ENCODE data around the gene CTBP2. TPM values are rescaled to one million over a fixed set of nuclear protein-coding genes. Genes with fewer than 3 reads are reported as not detected.

CTBP2 gene
- total RNA-seq, 1 donor from 2014 or later: 55.2 TPM

- no peak overlapping the region for H2AFZ ChIP-seq (replicated peaks)
- DNase-seq (ENCODE audit: low spot score): no peak
- H3K4me2 ChIP-seq: no peak overlapping the region
- peaks cover 91% of the 10 kb centered on the region for H4K20me1 ChIP-seq (ENCODE audit: low read depth)
- Mint-ChIP-seq H3K4me3 (no peak overlapping the region), H3K36me3 (peaks cover 19% of the 10 kb centered on the region), H3K27ac (peak overlapping the region; percentile 13), H3K4me1 (peaks cover 29% of the 10 kb centered on the region), H3K27me3 (ENCODE audit: insufficient read depth, low read depth) (peaks cover 2% of the 10 kb centered on the region), H3K9me3 (no peaks in the 10 kb centered on the region)
- H3K9ac ChIP-seq: no peak overlapping the region
- no peak overlapping the region for H3K4me3 ChIP-seq
- no peaks in the 10 kb centered on the region for H3K36me3 ChIP-seq
- no peaks in the 10 kb centered on the region for H3K27me3 ChIP-seq
- H3K9me3 ChIP-seq (ENCODE audit: low read depth): no peaks in the 10 kb centered on the region
- H3K27ac ChIP-seq: peak overlapping the region; percentile 25
- peaks cover 93% of the 10 kb centered on the region for H3K79me2 ChIP-seq (ENCODE audit: low read depth)
- peaks cover 23% of the 10 kb centered on the region for H3K4me1 ChIP-seq
- no peak for TF ChIP-seq EZH2phosphoT487 (IDR thresholded peaks at IDR 0.05)
- TF ChIP-seq CTCF (IDR thresholded peaks at IDR 0.05): no peak
- TF ChIP-seq EZH2 (IDR thresholded peaks at IDR 0.05): no peak
- peaks cover 6% of the 10 kb centered on the region for H3F3A ChIP-seq (ENCODE audit: low read depth)
Observed at GRCh38 chr10:125010362-125010761, 150.0 kb downstream of the CTBP2 start.

DNA sequence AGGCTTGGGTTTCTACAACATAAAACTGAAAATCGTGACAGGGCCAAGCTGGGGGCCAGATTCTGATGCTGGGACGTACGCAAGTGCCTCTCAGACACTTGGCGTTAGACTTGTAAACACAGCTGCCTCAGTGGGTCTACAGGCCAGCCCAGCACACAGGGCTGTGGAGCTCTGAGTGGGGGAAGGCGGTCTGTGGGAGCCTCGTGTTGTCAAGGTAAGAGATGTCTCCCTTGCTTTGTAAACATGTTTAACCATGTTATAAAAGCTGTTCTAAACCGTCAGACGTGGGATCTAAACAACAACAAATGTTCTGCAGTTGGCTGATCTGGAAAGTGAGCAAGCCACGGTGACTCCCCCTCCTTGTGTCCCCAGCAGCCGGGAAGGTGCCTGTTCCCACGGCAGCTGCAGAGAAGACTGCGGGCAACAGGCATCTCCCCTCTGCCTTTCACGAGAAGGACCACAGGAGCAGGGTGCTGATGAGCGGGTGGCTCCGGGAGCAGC, 150.7 kb downstream of the CTBP2 start:
- Mint-ChIP-seq H3K9me3 (no peaks in the 10 kb centered on the region), H3K27me3 (ENCODE audit: insufficient read depth, low read depth) (peaks cover 2% of the 10 kb centered on the region), H3K27ac (peak overlapping the region; percentile 12), H3K4me3 (no peak overlapping the region), H3K36me3 (peaks cover 19% of the 10 kb centered on the region), H3K4me1 (peaks cover 29% of the 10 kb centered on the region)
- Histone ChIP-seq H3F3A (ENCODE audit: low read depth) (peaks cover 6% of the 10 kb centered on the region), H3K79me2 (ENCODE audit: low read depth) (peaks cover 95% of the 10 kb centered on the region), H3K9ac (peak overlapping the region; percentile 15), H3K4me3 (no peak overlapping the region), H2AFZ (replicated peaks) (no peak overlapping the region), H3K36me3 (no peaks in the 10 kb centered on the region), H3K4me1 (peaks cover 28% of the 10 kb centered on the region), H3K27ac (peak overlapping the region; percentile 25), H3K9me3 (ENCODE audit: low read depth) (no peaks in the 10 kb centered on the region), H4K20me1 (ENCODE audit: low read depth) (peaks cover 92% of the 10 kb centered on the region), H3K27me3 (no peaks in the 10 kb centered on the region), H3K4me2 (peak overlapping the region; percentile 3)
- no peak for DNase-seq (ENCODE audit: low spot score)
- no peak for TF ChIP-seq EZH2 (IDR thresholded peaks at IDR 0.05)
- TF ChIP-seq CTCF (IDR thresholded peaks at IDR 0.05): no peak
- TF ChIP-seq EZH2phosphoT487 (IDR thresholded peaks at IDR 0.05): no peak

- H3K79me2 ChIP-seq (ENCODE audit: low read depth): peaks cover 95% of the 10 kb centered on the region
- Mint-ChIP-seq H3K27ac (peak overlapping the region; percentile 12), H3K4me1 (peaks cover 34% of the 10 kb centered on the region), H3K36me3 (peaks cover 18% of the 10 kb centered on the region), H3K27me3 (ENCODE audit: insufficient read depth, low read depth) (peaks cover 2% of the 10 kb centered on the region), H3K4me3 (no peak overlapping the region), H3K9me3 (no peaks in the 10 kb centered on the region)
- peak overlapping the region; percentile 3 for H3K4me2 ChIP-seq
- peak overlapping the region; percentile 15 for H3K9ac ChIP-seq
- H2AFZ ChIP-seq (replicated peaks): no peak overlapping the region
- H3K4me3 ChIP-seq: no peak overlapping the region
- peak overlapping the region; percentile 25 for H3K27ac ChIP-seq
- H3K36me3 ChIP-seq: no peaks in the 10 kb centered on the region
- no peaks in the 10 kb centered on the region for H3K9me3 ChIP-seq (ENCODE audit: low read depth)
- peaks cover 92% of the 10 kb centered on the region for H4K20me1 ChIP-seq (ENCODE audit: low read depth)
- H3K27me3 ChIP-seq: no peaks in the 10 kb centered on the region
- H3F3A ChIP-seq (ENCODE audit: low read depth): peaks cover 6% of the 10 kb centered on the region
- H3K4me1 ChIP-seq: peaks cover 28% of the 10 kb centered on the region
- TF ChIP-seq CTCF (IDR thresholded peaks at IDR 0.05): peak; percentile 20
- TF ChIP-seq EZH2 (IDR thresholded peaks at IDR 0.05): no peak
- no peak for TF ChIP-seq EZH2phosphoT487 (IDR thresholded peaks at IDR 0.05)
- peak; percentile 63 for DNase-seq (ENCODE audit: low spot score)
Observed at GRCh38 chr10:125008689-125009638, 151.4 kb downstream of the CTBP2 start.

All from neural progenitor cell (in vitro differentiated cells).